HG03095 (cell line): Measurements from ENCODE around the gene KIRREL1.

ENCODE experiments used
- ATAC-seq: cut with Tn5 transposase; IDR thresholded peaks from one replicate; pipeline ENCODE4 v1.9.1; 2021; ENCODE audit warnings: moderate library complexity; ENCODE audit not compliant: unreplicated experiment

Gene KIRREL1

GRCh38 chr1:158062174-158062573 is 68.7 kb downstream of the KIRREL1 start:
- no peak for ATAC-seq

- ATAC-seq = no peak
Measured at GRCh38 chr1:158067662-158068061, 74.2 kb downstream of the KIRREL1 start.

- no peak for ATAC-seq
Measured at GRCh38 chr1:158068918-158069317, 75.5 kb downstream of the KIRREL1 start.

DNA sequence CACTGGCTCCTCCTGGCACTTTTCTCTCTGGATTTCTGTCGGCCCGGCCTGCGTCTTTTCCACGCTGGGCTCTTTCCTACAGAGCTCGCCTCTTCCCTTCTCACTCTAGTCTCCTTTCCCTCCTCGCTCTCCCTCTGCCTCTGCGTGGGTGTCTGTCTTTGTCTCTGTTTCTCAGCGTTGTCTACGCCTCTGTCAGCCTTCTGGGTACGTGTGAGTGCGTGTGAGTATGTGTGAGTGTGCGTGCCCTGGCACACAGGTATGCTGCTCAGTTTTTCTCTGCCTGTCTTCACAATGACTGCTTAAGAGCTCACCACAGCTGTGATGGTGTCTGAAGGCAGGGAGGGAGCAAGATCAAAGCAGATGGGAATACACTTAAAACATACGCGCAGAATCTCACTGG is 77.7 kb downstream of the KIRREL1 start:
- ATAC-seq = no peak

DNA sequence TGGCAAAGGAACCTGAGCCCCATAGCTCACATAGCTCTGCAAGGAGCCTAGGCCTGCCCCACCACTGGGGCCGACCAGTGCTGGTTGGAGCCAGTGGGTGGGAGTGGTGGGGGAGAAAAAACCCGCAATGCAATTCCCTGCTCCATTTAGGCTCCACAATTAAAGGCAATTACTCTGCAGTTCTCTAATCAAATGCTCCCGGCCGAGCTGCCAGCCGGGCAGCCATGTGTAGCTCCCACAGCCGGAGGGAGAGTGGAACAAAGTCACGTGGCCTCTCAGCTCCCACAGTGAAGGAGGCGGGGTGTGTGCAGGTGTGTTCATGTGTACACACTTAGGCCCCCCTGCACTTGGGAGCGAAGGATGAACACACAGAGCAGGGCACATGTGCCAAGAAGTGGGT is 81.6 kb downstream of the KIRREL1 start:
- ATAC-seq = no peak

DNA sequence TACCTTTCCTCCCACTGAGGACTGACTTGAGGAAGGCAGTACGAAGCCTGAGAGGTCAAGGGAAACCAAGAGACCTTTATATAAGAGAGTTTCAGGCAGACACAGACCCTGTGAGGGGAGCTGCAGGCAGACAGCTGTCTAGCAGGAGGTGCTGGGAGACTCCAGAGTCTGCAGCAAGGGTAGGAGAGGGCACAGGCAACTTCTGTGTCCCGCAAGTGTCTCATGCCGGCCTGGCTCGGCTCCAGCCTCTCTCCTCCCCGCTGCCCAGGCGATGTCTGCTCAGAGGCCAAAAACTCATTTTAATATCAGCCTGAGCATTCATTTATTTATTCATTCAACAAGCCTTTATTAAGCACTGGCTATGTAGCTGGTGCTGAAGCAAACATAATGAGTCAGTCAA is 83.0 kb downstream of the KIRREL1 start:
- no peak for ATAC-seq

DNA sequence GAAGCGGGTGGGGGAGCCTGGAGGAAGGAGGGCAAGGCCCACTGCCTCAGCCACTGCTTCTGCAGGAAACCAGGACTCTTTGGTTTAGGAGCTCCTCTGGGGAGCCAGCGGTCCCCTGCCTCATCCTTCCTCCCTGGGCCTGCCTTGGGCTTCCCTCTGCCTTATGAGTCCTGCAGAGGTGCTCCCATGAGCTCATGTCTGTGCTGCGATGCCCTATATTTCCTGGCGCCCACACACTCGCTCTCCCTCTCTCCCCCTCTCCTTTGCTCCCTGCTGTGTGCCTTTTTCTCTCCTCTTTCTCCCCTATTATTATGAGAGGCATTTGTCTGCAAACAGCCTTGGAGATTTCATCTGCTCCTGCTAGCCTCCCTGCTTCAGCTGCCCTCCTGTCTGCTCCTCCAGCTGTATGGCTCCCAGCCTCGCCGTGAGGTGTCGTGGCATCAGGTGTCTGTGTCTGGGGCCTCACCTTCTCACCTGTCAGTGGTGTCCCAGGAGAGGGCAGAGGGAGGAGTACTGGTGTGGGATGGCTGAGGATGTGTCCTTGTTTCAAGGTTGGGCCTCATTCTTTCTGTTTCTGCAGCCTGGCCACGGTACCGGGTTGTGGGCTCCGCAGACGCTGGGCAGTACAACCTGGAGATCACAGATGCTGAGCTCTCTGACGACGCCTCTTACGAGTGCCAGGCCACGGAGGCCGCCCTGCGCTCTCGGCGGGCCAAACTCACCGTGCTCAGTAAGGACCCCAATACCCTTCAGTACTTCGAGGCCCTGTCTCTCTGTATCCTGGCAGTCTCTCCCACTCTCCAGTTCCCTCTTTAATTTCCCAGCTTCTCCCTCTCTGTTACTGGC is 84.2 kb downstream of the KIRREL1 start:
- ATAC-seq = no peak

- no peak for ATAC-seq
Measured at GRCh38 chr1:158078569-158079080, 85.2 kb downstream of the KIRREL1 start.

GRCh38 chr1:158080066-158080465 is 86.6 kb downstream of the KIRREL1 start:
- no peak for ATAC-seq

DNA sequence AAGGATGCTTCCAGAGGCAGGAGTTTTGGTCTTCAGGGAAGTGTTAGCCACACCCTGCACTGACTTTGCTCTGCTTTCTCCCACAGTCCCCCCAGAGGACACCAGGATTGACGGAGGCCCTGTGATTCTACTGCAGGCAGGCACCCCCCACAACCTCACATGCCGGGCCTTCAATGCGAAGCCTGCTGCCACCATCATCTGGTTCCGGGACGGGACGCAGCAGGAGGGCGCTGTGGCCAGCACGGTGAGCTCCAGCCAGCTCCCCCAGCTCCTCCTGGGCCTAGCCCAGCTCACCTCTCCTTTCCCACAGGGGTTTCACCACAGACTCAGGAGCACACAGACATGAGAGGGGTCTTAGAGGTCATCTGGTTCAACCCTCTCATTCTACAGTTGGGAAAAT is 90.9 kb downstream of the KIRREL1 start:
- ATAC-seq = no peak

GRCh38 chr1:158084747-158085146 is 91.3 kb downstream of the KIRREL1 start:
- no peak for ATAC-seq

GRCh38 chr1:158087320-158087927 is 94.0 kb downstream of the KIRREL1 start:
- no peak for ATAC-seq

DNA sequence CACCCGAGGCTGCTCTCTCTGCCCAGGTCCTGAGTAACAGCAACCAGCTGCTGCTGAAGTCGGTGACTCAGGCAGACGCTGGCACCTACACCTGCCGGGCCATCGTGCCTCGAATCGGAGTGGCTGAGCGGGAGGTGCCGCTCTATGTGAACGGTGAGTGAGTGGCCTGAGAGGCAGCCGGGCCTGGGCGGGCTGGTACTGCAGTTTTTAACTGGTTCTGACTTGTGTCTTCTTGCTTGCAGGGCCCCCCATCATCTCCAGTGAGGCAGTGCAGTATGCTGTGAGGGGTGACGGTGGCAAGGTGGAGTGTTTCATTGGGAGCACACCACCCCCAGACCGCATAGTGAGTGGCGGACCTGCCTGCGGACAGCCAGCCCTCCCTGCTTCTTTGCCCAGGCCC is 96.0 kb downstream of the KIRREL1 start:
- ATAC-seq = no peak

DNA sequence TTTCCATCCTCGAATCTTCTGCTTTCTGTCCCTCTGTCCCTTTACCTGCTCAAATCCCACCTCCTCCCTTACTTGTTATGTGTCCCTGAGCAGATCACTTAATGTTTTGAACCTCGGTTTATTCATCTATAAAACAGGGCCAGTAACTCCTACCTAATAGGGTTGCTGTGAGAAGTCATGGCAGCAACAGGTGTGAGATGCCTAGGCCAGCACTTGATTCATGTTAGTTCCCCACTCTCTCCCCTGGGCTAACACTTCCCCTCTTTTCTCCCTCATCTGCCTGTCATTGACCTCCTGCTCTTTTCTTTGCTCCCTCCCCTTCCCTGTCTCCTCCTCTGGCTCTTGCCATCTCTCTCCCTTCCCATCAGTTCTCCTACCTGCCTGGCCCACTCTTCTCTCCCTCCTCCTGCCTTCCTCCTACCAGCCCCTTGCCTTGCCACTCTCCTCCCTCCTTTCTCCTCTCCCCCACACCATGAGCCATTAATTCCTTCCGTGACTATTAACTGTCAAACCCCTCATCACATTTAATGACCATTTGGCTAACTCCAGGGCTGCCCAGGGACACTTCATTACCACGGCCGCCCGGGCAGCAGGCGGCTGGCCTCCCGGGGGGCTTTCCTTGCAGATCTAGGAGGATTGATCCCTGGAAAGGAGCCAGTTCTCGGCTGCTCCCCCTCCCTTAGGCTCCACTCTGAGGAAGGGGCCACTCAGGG is 96.6 kb downstream of the KIRREL1 start:
- ATAC-seq = no peak

- ATAC-seq = no peak
Measured at GRCh38 chr1:158093376-158093775, 99.9 kb downstream of the KIRREL1 start.

- ATAC-seq = no peak
Measured at GRCh38 chr1:158094571-158094970, 101.1 kb downstream of the KIRREL1 start.

GRCh38 chr1:158095737-158096335 is 102.4 kb downstream of the KIRREL1 start:
- no peak for ATAC-seq

GRCh38 chr1:158098256-158098655 is 104.8 kb downstream of the KIRREL1 start:
- ATAC-seq = no peak

DNA sequence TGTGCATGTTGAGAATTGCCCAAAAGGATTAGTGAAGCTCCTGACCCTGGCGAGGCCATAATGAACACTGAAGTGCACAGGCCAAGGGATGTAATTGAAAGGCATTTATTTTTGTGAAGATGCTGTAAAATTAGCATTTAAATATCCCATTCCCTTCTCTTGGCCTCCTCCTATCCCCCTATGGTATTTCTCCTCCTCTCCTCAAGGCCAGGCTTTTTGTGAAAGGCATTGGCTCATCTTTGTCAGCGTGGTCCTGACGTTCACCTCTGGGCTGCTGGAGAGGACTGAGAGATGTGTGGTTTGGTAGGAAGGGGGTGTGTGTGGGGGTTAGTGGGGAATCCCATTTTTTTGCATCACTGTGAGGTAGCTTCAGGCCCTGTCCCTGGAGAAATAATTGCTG is 105.7 kb downstream of the KIRREL1 start:
- no peak for ATAC-seq

DNA sequence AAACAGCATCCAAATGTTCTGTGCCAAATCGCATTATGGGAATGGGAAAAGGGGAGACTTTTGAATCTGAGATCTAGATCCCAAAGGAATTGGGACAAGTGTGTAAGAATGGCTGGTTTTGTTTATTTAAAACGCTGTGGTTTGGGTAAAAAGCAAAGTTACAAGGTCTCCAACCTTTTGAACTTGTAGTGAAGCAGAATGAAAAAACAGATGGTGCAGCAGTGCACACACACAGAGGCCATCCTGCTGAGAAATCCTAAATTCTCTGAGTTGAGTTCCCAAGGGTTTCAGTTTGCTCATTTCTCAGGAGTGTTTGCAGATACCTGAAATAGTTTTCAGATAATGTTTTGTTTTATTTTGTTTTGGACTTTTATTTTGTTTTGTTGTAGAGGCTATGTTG is 107.1 kb downstream of the KIRREL1 start:
- ATAC-seq = no peak

DNA sequence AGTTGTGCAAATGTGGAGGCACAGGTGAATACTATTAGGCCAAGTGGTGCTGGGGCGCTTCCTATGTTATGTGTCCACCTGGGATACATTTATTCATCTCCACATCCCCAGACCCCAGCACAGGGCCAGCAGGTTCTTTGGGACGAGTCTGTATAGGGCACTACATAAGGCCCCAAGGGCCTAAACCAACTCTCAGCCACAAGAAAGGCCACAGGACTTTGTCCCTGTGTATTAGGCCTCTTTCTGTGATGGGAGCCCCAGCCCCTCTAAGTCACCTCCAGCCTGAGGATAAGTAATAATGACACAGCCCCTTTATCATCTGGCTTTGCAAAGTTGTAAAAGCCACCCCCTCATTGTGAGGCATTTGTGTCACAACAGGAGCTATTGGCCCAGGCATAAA is 108.0 kb downstream of the KIRREL1 start:
- no peak for ATAC-seq
